ENCODE measurements around the gene OSBP2.

Gene OSBP2

GRCh38 chr22:30803679-30804078 lies 109.0 kb downstream of the OSBP2 start:
- no peak for TF ChIP-seq NFIC (IDR thresholded peaks at IDR 0.05)
- no peak for TF ChIP-seq TAF1 (IDR thresholded peaks at IDR 0.05; ENCODE audit: low read depth)
- TF ChIP-seq YY1 (IDR thresholded peaks at IDR 0.05; ENCODE audit: low read depth), result no peak
- no peak for TF ChIP-seq TCF12 (IDR thresholded peaks at IDR 0.05; ENCODE audit: low read depth)
- TF ChIP-seq EGR1 (IDR thresholded peaks at IDR 0.05), result no peak

- TF ChIP-seq EP300 (IDR thresholded peaks at IDR 0.05; ENCODE audit: borderline replicate concordance), result no peak
- TF ChIP-seq MAX (IDR thresholded peaks at IDR 0.05), result no peak
- no peak for TF ChIP-seq ZBTB7A (IDR thresholded peaks at IDR 0.05; ENCODE audit: low read depth)
- TF ChIP-seq FOXM1 (IDR thresholded peaks at IDR 0.05; ENCODE audit: borderline replicate concordance, low read depth), result no peak
Measured at GRCh38 chr22:30804626-30805025, 110.0 kb downstream of the OSBP2 start.

GRCh38 chr22:30806391-30806861 lies 111.8 kb downstream of the OSBP2 start:
- no peak for TF ChIP-seq FOXM1 (IDR thresholded peaks at IDR 0.05; ENCODE audit: borderline replicate concordance, low read depth)
- no peak for TF ChIP-seq TCF12 (IDR thresholded peaks at IDR 0.05; ENCODE audit: low read depth)
- peak; percentile 11; the same call in 1 of the 2 replicates for TF ChIP-seq MAX (IDR thresholded peaks at IDR 0.05)
- TF ChIP-seq EP300 (IDR thresholded peaks at IDR 0.05; ENCODE audit: borderline replicate concordance), result no peak
- no peak for TF ChIP-seq ZBTB7A (IDR thresholded peaks at IDR 0.05; ENCODE audit: low read depth)
- no peak for TF ChIP-seq TEAD4 (IDR thresholded peaks at IDR 0.05)
- peak; percentile 88 for TF ChIP-seq REST (IDR thresholded peaks at IDR 0.05; ENCODE audit: low read depth)
- no peak for TF ChIP-seq CREB1 (IDR thresholded peaks at IDR 0.05; ENCODE audit: low read depth)
- no peak for TF ChIP-seq YY1 (IDR thresholded peaks at IDR 0.05; ENCODE audit: low read depth)
- no peak for TF ChIP-seq NFIC (IDR thresholded peaks at IDR 0.05)

- TF ChIP-seq EGR1 (IDR thresholded peaks at IDR 0.05) (no peak), RAD21 (IDR thresholded peaks at IDR 0.05; ENCODE audit: low read depth) (no peak), TAF1 (IDR thresholded peaks at IDR 0.05; ENCODE audit: low read depth) (no peak), USF1 (IDR thresholded peaks at IDR 0.05) (no peak), EP300 (IDR thresholded peaks at IDR 0.05; ENCODE audit: borderline replicate concordance) (no peak), FOXM1 (IDR thresholded peaks at IDR 0.05; ENCODE audit: borderline replicate concordance, low read depth) (no peak), CREB1 (IDR thresholded peaks at IDR 0.05; ENCODE audit: low read depth) (no peak), ZBTB7A (IDR thresholded peaks at IDR 0.05; ENCODE audit: low read depth) (no peak), TEAD4 (IDR thresholded peaks at IDR 0.05) (no peak), NFIC (IDR thresholded peaks at IDR 0.05) (no peak), CEBPB (IDR thresholded peaks at IDR 0.05) (no peak), REST (IDR thresholded peaks at IDR 0.05; ENCODE audit: low read depth) (no peak), TCF12 (IDR thresholded peaks at IDR 0.05; ENCODE audit: low read depth) (no peak)
Measured at GRCh38 chr22:30809086-30809485, 114.4 kb downstream of the OSBP2 start.

- TF ChIP-seq CEBPB (IDR thresholded peaks at IDR 0.05) (no peak), YY1 (IDR thresholded peaks at IDR 0.05; ENCODE audit: low read depth) (no peak), FOXM1 (IDR thresholded peaks at IDR 0.05; ENCODE audit: borderline replicate concordance, low read depth) (no peak), MAX (IDR thresholded peaks at IDR 0.05) (no peak), ZBTB7A (IDR thresholded peaks at IDR 0.05; ENCODE audit: low read depth) (no peak), TCF12 (IDR thresholded peaks at IDR 0.05; ENCODE audit: low read depth) (no peak), CREB1 (IDR thresholded peaks at IDR 0.05; ENCODE audit: low read depth) (no peak)
Measured at GRCh38 chr22:30810105-30810504, 115.4 kb downstream of the OSBP2 start.

- TF ChIP-seq EGR1 (IDR thresholded peaks at IDR 0.05) (no peak), CEBPB (IDR thresholded peaks at IDR 0.05) (no peak), USF1 (IDR thresholded peaks at IDR 0.05) (no peak), RAD21 (IDR thresholded peaks at IDR 0.05; ENCODE audit: low read depth) (no peak), TCF12 (IDR thresholded peaks at IDR 0.05; ENCODE audit: low read depth) (no peak), ZBTB7A (IDR thresholded peaks at IDR 0.05; ENCODE audit: low read depth) (no peak), CREB1 (IDR thresholded peaks at IDR 0.05; ENCODE audit: low read depth) (no peak), TEAD4 (IDR thresholded peaks at IDR 0.05) (no peak), REST (IDR thresholded peaks at IDR 0.05; ENCODE audit: low read depth) (no peak), TAF1 (IDR thresholded peaks at IDR 0.05; ENCODE audit: low read depth) (no peak), EP300 (IDR thresholded peaks at IDR 0.05; ENCODE audit: borderline replicate concordance) (no peak), NFIC (IDR thresholded peaks at IDR 0.05) (no peak), MAX (IDR thresholded peaks at IDR 0.05) (no peak), FOXM1 (IDR thresholded peaks at IDR 0.05; ENCODE audit: borderline replicate concordance, low read depth) (no peak), YY1 (IDR thresholded peaks at IDR 0.05; ENCODE audit: low read depth) (no peak)
Measured at GRCh38 chr22:30813936-30814335, 119.3 kb downstream of the OSBP2 start.

Data from Ishikawa (cell line).